PC-9 (cell line): ENCODE data around the gene METRN.

Source experiments
- CTCF ChIP-seq: fragments of 200-600 bp; sonication (generic); conservative IDR thresholded peaks from 2 replicates; pipeline ENCODE4 v1.6.1; 2017; ENCODE audit warnings: mixed run types, antibody characterized with exemption, mild to moderate bottlenecking, moderate library complexity
- EZH2 ChIP-seq: fragments of 200-600 bp; sonication (generic); IDR thresholded peaks from 2 replicates; pipeline ENCODE4 v1.8.0; 2017; ENCODE audit warnings: antibody characterized with exemption, low read depth

GRCh38 chr16:734981-735881 lies 20.3 kb downstream of the METRN start:
- TF ChIP-seq CTCF (no peak), EZH2 (no peak)
